Left kidney (tissue), 8 donors: Measurements from ENCODE around the gene POLR2J2. TPM values are rescaled to one million over a fixed set of nuclear protein-coding genes. Genes with fewer than 3 reads are reported as not detected.
"Not testable (repeated sequence)": the region's sequence is repeated elsewhere in the genome, so short reads cannot be mapped to it uniquely, and the experiment has no call there.

Experiments
- DNase-seq: peaks from one replicate; pipeline ENCODE4 v3.0.0-alpha.2; 2013
- long read RNA-seq, 8 donors: transcript quantifications; one replicate each; lab custom pipeline, GENCODE V29; 2026
- polyA plus RNA-seq: library from polyadenylated mRNA; unstranded; fragments of 120-200 nt; gene quantifications from one replicate; pipeline ENCODE4 v1.2.1, GENCODE V29; 2013; ENCODE audit not compliant: insufficient read length

POLR2J2 gene
- polyA plus RNA-seq = 4.4 TPM
- long read RNA-seq, donor 1, partial matches to known transcripts = 0 of 4 reads
- long read RNA-seq, donor 1, other reads (novel, unspliced or antisense) = 0 of 4 reads
- long read RNA-seq, donor 2, partial matches to known transcripts = 0 of 1 reads
- long read RNA-seq, donor 2, other reads (novel, unspliced or antisense) = 0 of 1 reads
- long read RNA-seq, donor 3, partial matches to known transcripts = 0 of 1 reads
- long read RNA-seq, donor 3, other reads (novel, unspliced or antisense) = 0 of 1 reads
- long read RNA-seq, donor 4 = 0 reads
- long read RNA-seq, donor 5, partial matches to known transcripts = 0 of 2 reads
- long read RNA-seq, donor 5, other reads (novel, unspliced or antisense) = 0 of 2 reads
- long read RNA-seq, donor 6 = 0 reads
- long read RNA-seq, donor 7, partial matches to known transcripts = 0 of 2 reads
- long read RNA-seq, donor 7, other reads (novel, unspliced or antisense) = 0 of 2 reads
- long read RNA-seq, donor 8, partial matches to known transcripts = 0 of 3 reads
- long read RNA-seq, donor 8, other reads (novel, unspliced or antisense) = 0 of 3 reads

DNA sequence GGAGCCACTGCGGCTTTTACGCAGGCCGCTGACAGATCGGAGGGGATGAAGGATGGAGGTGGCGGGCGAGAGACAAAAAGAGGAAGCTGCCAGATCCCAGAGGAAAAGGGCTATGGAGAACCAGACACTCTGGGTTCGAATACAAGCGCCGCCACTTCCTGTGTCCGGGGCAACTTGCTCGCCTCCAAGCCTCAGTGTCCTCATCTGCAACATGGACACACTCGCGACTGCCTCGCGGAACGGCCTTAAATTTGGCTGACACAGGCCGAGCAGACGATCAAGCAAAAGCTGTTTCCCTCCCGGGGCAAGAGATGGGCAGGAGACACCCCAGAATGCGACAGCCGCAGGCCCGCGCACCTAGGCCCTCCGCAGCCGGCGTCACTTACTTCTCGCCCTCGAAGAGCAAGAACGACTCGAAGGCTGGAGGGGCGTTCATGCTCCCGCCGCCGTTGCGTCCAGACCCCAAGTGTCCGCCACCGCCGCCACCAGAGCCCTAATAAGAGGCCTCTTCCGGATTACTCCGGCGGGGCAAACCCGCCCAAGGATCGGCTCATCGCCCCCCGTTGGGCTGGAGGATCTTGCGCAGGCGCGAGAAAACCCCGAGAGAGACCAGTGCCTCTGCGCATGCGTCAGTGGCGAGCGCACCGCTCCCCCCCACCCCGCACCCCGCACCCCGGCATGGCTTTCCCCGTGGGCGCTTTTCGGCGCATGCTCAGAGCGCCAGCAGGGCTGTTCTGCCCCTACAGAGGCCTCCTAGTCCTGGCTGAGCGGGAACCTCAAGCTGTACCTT, at the start of gene POLR2J2:
TSS of gene POLR2J2 (minus strand) at position 498 of the 790 bp plus-strand sequence. CDS start at position 436, 62 bp downstream.
- DNase-seq = peak; percentile 54

DNA sequence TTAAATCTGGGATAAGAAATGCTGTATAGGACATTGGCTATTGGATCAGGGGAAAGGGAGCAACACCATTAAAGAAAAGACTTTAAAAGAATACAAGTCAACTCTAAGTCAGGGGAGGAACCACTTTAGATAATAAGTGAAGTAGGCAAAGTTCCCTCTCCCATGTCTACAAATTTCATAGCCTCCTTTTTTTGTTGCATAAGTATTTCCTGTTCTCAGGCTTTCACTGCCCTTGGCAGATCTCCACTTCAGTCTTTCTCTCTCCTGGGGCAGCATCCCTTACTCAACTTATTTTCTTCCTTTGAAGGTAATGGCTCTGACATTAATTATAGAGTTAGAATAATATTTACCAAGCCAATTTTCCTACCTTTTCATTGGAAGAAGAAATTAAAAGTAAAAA, 47.0 kb upstream of the POLR2J2 start:
- DNase-seq = not testable (repeated sequence)

DNA sequence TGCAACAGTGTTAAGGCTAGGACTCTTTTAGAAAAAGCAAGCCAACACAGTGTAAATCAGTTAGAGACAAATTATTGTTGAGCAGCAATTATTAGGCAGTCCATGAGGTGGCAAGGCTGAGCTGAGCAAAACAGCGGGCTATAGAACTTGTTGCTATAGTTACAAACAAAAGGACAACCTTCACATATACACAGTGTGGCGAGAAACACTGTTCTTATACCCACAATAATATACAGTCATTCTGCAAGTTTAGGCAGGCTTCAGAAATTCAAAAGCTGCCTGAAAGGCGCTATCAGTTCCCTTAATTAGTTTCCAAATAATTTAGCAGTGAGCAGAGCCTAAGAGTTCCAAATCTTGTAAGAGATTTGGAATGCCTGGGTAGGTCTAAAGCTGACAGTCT, 44.3 kb upstream of the POLR2J2 start:
- not testable (repeated sequence) for DNase-seq

DNA sequence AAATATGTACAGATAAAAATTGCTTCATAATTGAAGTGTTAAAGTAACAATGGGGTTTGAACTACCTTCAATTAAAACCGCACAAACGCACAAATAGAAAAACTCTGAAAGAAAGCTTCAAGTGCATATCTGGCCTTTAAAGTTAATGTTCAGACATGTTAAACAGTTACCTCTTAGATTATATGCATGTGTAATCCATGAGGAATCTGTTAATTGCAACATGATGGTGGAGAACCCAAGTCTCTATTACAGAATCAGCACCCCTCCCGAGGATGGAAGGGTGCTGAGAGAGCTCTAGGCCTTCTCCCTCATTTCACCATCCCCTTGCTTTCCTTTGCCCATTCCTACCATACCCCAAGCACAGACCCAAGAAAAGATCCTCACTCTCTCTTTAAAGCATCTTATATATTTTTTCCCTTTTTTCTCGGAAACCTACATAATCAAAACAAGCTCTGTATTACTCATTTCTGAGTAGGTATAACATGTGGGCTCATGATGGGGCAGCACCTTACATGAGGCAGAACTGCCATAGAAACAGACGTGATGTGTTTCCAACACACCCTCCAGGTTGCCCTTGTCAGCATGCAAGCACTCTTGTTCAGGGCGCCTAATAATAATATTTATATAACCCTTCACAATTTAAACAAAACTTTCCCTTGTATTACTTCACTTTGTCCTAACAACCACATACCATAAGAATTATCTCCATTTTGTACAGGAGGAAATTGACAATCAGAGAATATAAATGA, 43.5 kb upstream of the POLR2J2 start:
- DNase-seq = not testable (repeated sequence)

DNA sequence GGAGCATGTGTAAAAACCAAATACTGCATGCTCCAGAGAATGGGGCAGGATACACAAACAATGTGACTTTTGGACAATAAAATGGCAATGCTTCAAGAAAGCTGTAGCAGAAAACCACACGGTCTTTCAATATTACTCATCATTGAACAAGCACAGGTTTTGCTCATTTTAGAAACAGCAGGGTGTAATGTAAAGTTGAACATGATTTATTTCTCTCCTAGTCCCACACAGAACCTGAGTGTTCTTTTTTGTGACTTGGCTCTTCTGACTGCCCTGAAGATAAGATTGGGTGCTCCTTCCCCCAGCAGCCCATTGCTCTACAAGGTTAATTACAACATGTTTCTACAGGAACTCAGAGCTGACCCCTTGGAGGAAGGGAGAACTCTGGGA, 42.2 kb upstream of the POLR2J2 start:
- DNase-seq = not testable (repeated sequence)

DNA sequence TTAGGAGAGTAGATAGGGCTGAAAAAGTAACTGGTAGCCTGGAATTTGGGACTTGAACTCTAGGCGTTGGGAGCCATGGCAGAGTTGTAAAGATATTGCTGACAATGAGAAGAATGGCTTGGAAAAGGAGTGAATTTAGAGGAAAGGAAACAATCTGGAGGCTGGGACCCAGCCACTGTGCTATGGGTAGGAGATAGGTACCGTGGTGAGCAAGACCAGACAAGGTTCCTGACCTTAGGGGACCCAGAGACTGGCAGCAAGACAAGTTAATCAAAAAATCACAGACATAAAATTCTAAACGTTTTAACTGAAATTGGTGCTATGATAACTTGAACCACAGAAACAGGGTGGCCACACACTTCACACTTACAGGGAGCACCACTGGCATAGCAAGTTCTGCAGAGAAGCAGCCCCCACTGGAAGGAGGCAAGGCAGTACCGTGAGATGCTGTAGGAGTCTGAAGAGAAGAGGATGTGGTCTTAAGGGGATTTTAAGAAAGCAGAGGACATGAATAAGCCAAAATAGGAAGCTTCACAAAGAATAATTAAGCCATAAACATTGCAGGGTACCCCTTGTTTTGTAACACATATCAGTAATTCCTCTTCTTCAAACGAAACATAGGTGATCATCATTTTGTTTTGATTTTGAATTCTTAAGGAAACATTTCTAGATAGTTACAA, 41.7 kb upstream of the POLR2J2 start:
- DNase-seq = not testable (repeated sequence)

DNA sequence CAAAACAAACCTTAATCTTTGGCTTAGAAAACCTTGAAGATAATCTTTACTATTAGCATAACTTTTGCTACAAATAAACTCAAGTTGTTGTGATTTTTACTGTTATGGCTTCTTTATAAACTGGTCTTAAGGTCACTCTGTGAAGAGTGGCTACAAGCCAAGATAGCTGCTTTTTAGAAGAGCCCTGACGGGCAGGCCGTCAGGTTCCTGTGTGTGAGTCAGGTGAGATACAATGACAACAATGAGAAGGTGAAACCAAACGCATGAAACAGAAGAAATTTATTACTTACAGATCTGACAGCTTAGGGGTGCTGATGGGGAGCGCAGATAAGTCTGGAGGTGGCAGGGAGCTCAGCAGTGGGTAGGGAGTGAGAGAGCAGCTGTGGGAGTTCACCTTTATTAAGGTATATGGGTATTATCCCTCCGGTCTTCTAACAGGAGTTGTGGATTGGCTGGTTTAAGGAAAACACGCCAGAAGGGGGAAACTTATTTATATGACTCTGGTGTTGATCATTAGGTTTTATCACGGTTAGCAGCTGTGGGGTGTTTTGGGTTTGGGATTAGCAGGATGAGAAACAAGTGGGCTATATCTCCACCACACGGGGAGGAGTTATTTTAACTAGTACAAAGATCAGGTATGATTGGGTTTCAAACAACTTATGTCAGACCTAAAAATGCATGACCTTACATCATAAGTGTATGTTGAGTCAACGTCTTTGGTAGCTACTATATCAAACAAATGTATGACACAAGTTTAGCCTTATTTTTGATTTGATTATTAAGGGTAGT, 27.7 kb upstream of the POLR2J2 start:
- DNase-seq = not testable (repeated sequence)

DNA sequence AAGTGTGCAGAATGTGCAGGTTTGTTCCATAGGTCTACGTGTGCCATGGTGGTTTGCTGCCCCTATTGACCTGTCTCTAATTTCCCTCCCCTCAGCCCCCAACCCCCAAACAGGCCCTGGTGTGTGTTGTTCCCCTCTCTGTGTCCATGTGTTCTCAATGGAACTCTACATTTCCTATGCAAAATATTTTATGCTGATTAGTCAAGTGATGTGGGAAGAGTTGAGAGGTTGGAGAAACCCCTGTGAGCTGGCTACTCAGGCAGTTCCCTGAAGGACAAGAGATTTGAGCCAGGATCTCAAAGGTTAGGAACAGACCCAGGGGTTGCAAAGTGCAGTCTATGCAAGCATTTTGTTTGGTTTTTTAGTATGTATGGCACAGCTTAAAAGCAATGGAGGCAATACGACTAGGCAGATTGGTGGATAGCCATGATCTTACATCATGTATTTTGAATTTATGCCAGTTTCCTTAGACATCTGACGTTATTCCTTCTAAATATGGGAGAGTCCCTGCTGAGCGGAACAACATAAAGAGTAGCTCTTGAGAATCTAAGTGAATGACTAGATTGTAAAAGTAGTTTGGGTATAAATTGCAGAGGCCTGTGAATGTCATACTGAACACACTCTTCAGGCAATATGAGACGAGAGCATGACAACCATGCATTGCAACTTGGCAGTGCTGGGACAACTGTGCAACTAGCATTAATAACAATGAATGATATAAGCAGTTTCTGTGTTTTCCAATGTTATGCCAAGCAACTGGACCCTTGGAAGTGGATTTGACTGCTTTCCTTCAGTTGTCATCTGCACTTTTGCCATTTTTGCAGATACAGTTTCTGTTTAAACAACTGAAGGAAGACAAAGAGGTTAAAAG, 26.4 kb upstream of the POLR2J2 start:
- not testable (repeated sequence) for DNase-seq

DNA sequence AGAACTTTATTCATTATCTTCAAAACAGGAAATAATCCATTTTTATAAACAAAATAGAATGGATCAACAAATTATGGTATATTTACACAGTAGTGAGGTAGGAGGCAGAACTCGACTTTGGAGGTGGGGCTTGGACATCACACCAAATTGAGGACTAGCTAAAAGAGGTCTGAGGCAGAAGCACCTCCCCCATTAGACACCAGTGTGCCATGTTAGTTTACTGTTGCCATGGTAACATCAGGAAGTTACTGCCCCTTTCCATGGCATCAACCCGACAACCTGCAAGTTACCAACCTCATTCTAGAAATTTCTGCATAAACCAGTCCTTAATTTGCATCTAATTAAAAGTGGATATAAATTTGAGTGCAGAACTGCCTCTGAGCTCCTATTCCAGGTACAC, 24.5 kb upstream of the POLR2J2 start:
- not testable (repeated sequence) for DNase-seq

DNA sequence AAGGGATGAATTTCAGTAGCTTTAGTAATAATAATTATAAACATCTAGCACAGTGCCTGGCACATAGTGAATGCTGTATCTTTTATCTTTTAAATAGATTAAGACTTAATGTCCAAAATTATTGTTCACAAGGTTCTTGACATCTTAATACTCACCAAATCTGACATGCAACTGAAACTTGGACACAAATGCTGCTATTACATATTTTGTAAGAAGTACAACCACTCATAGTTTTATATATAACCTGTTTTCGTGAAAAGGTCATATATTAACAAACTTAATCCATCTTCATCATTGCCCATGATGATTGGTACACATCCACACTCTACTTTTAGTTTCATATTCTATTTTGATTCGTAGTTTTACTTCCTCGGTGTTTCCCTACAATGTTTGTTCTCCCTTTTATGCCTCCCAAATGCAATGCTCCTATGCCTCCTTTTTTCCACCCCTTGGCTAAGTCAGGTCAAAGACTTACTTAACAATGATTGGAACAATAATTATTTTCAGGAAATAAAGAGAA, 23.6 kb upstream of the POLR2J2 start:
- DNase-seq = not testable (repeated sequence)

DNA sequence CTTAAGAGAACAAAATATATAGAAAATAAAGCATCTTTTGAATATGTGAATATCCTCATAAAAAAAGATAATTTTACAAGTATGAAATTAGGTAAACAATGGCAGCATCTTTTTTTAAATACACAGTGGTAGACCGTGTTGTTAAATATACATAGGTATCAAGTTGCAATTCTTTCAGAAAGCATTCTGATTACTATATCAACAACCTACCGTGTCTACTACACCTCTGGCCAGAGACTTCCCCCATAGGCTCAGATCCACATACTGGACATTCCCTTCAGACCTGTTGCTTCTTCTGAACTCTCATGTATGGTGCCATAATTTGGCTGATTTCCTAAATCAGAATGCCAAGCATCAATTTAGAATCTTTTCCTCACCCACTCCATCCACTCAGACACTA, 22.5 kb upstream of the POLR2J2 start:
- not testable (repeated sequence) for DNase-seq

DNA sequence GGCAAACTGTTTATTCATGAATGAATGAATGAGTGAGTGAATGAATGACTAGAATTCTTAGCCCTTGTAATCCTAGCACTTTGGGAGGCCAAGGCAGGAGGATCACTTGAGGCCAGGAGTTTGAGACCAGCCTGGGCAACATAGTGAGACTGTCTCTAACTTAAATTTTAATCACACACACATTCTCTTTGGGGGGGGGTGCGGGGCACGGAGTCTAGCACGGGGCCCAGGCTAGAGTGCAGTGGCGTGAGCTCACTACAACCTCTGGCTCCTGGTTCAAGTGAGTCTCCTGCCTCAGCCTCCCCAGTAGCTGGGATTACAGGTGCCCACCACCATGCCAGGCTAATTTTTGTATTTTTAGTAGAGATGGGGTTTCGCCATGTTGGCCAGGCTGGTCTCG, 19.1 kb upstream of the POLR2J2 start:
- not testable (repeated sequence) for DNase-seq

DNA sequence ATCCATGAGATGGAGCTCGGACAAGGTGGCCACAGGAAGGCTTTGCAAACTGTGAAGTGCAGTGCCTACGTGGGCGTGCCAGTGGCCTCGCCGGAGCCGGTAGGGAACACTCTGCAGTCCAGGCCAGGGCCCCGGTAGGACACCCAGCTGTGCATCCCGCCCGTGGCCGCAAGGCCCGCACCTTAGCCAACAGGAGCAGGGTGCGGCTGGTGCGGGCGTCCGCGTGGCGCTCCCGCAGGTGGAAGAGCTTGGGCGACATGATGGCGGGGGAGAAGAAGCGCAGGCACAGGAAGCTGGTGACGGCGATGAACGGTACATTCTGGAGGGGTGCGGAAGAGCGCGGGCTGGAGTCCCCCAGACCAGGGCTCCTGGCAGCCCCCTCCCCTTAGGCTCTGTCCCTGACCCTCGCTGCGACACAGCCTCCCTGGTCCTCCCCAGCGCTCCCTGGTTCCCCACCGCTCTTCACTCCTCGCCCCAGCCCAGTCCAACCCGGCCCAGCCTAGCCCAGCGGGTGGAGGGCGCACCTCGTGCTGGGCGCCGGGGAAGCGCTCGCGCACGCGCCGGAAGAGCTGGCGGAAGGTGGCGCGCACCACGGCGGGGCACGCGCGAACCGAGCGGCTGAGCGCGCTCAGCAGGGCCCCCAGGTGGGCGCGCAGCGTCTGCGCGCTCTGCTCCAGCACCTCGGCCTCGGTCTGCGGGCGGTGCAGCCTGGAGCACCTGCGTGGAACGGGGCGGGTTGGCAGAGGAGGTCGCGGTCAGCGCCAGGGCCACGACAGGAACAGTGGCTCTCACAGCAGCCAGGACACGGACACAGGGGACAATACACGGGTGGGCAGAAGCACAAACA, 18.2 kb upstream of the POLR2J2 start:
- DNase-seq = not testable (repeated sequence)

DNA sequence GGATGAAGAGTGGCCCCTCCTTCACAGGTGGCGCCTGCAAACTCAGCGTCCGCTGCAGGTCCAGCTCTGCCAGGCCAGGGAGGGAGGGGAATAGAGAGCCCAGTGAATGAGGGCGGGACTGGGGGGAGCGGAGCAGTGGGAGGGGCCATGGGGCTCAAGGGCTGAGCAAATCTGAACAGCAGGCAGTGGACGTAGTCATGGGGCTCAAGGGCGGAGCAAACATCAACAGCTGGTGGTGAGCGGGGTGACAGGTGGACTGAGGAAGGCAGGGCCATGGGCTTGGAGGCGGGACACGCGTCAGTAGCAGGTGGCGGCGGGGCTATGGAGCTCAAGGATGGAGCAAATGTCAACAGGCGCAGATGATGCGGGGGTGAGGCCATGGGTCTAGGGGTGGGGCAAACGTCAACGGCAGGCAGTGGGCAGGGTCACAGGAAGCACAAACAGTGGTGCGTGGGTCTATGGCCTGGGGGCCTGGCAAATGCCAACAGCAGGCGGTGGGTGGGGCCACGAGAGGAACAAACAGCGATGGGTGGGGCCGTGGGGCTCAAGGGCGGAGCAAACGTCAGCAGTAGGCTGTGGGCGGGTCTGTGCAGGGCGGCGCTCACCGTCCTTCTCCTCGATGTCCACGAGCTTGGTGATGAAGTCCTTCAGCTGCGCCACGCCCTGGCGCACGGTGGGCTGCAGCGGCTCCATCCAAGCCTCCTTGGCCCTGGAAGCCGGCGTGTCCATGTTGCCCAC, 17.0 kb upstream of the POLR2J2 start:
- DNase-seq = not testable (repeated sequence)

DNA sequence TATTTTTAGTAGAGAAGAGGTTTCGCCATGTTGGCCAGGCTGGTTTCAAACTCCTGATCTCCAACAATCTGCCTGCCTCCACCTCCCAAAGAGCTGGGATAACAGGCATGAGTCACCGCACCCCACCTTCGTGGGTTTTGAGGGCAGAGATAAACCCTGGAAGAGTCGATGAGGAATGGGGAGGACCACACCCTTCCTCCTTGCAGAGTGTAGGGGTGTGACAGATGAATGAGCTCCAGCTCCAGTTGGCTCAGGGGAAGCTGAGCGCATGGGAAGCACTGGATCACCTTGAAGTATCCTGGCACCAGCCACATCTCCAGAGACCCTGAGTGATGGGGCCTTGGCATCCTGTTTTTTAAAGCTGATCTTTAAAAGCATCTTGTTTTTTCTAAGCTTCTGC, 11.1 kb upstream of the POLR2J2 start:
- not testable (repeated sequence) for DNase-seq

DNA sequence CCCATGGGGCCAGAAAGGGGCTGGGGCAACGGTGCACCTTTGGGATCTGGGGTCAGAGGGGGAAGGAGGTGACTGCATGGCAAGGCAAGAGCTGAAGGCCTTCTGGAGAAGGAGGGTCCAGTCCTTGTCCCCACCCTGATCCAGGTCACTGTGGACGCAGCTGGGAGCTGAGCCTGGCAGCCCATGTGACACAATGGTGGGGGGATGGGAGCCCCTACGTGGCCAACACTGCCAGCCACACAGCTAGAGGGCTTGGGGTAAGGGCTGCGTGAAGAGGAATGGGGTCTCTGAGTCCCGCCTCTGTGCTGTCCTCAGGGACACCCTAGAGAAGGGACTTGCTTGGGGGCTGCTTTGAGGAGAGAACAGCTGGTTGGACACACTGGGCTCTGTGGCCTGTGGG, 9.3 kb upstream of the POLR2J2 start:
- DNase-seq = not testable (repeated sequence)

DNA sequence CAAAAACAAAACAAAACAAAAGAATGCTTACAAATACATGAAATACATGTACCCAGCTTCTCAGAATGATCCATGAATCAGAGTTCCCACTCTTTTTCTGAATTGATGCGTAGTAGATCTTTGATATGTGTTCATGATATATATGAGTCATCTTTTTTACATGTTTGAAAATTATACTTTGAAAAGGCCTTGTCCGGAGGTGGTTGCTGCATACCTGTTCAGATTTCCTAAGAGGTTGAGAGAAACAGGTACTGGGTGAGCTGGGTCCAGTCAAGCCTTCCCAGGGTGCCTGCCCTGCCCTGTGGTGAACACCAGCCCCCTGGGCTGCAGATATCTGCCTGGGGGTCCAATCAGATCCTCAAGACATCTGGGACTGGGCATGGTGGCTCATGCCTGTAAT, 4.1 kb upstream of the POLR2J2 start:
- DNase-seq = not testable (repeated sequence)
